Measurements from ENCODE around the gene SEMA4D. TPM values are rescaled to one million over a fixed set of nuclear protein-coding genes. Genes with fewer than 3 reads are reported as not detected.

Gene SEMA4D
- total and polyA plus RNA-seq, 2 of the 13 experiments (the other 11 are each of a cell fraction or from before 2014, with no cell fraction given), result 0.13 to 0.16 TPM

DNA sequence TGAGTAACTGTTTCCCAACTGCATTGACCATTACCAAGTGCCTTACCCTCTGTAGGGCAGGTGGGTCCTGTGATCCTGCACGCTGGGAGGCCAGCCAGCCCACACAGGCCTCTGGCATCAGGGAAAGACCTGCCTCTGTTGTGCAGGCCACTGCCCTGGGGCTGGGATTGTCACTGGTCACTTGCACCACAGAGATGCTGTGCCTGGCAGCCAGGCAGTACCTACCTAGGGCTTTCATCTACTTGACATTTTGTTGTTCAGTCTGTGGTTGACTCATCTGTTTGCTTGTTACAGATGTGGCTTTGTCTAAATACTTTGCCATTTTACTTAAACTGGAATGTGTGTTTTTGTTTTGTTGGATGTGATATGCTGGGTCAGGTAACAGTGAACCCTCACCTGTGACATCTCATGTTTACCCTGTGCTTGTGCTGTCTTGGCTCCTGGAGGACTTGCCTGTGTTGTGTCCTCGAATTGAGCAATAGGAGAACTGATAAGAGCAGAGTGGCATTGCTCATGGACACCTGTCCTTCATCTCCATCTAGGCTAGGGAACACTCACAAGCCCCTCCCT is 146.8 kb downstream of the SEMA4D start (continued):
- TF ChIP-seq ATF5 (CRISPR knock-in tag; IDR thresholded peaks at IDR 0.05; ENCODE audit: low read depth) (no peak), ZNF788 (CRISPR knock-in tag; IDR thresholded peaks at IDR 0.05; ENCODE audit: borderline replicate concordance) (peak; percentile 85; the same call in 1 of the 2 replicates), KDM1A (CRISPR knock-in tag; IDR thresholded peaks at IDR 0.05) (peak; percentile 77; the same call in 1 of the 2 replicates), POLR2G (IDR thresholded peaks at IDR 0.05; ENCODE audit: low read depth, low read length) (no peak), LCORL (IDR thresholded peaks at IDR 0.05) (peak; percentile 93), LCORL (CRISPR knock-in tag; IDR thresholded peaks at IDR 0.05) (peak; percentile 97), ZFP91 (CRISPR knock-in tag; IDR thresholded peaks at IDR 0.05; ENCODE audit: borderline replicate concordance) (0 out of 2 replicates have a peak, but pooled peaks have one; percentile 32), ZNF281 (CRISPR knock-in tag; IDR thresholded peaks at IDR 0.05; ENCODE audit: borderline replicate concordance) (peak; percentile 58; the same call in 1 of the 2 replicates), CHD2 (IDR thresholded peaks at IDR 0.05; ENCODE audit: low read depth, low read length) (no peak), ZEB1 (IDR thresholded peaks at IDR 0.05; ENCODE audit: insufficient replicate concordance, low read depth) (peak; percentile 99), ZNF597 (CRISPR knock-in tag; IDR thresholded peaks at IDR 0.05) (no peak), ZBTB34 (CRISPR knock-in tag; IDR thresholded peaks at IDR 0.05) (peak; percentile 80), IKZF1 (IDR thresholded peaks at IDR 0.05) (no peak)
- TF ChIP-seq, protein P1, sequence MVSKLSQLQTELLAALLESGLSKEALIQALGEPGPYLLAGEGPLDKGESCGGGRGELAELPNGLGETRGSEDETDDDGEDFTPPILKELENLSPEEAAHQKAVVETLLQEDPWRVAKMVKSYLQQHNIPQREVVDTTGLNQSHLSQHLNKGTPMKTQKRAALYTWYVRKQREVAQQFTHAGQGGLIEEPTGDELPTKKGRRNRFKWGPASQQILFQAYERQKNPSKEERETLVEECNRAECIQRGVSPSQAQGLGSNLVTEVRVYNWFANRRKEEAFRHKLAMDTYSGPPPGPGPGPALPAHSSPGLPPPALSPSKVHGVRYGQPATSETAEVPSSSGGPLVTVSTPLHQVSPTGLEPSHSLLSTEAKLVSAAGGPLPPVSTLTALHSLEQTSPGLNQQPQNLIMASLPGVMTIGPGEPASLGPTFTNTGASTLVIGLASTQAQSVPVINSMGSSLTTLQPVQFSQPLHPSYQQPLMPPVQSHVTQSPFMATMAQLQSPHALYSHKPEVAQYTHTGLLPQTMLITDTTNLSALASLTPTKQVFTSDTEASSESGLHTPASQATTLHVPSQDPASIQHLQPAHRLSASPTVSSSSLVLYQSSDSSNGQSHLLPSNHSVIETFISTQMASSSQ (IDR thresholded peaks at IDR 0.05; ENCODE audit: low read depth), result peak; percentile 40; the same call in 1 of the 2 replicates
- TF ChIP-seq, protein P1 (CRISPR knock-in tag; IDR thresholded peaks at IDR 0.05; ENCODE audit: borderline replicate concordance), result peak; percentile 47; the same call in 1 of the 2 replicates
